Left lung (tissue), 10 donors: Measurements from ENCODE around the gene MEFV. TPM values are rescaled to one million over a fixed set of nuclear protein-coding genes. Genes with fewer than 3 reads are reported as not detected.

Experiments
- ATAC-seq: fragments of 200-7000 bp; cut with Tn5 transposase; one replicate; pipeline ENCODE4 v1.9.1; 2020; ENCODE audit warnings: moderate library complexity
- DNase-seq, 4 donors: peaks; one replicate each; pipeline ENCODE4 v3.0.0-alpha.2; 2013 to 2020
- H3K27ac ChIP-seq, 2 donors: fragments of 200-600 bp; sonication (generic) in 1 of 2; one replicate each; pipeline versions ENCODE4 v1.5.0 to v1.8.0; 2020 to 2021
- H3K27me3 ChIP-seq, 2 donors: fragments of 200-600 bp; sonication (generic) in 1 of 2; one replicate each; pipeline versions ENCODE4 v1.5.0 to v1.8.0; 2020 to 2021
- H3K36me3 ChIP-seq, 2 donors: fragments of 200-600 bp; sonication (generic) in 1 of 2; one replicate each; pipeline versions ENCODE4 v1.5.0 to v1.8.0; 2020 to 2021
- H3K4me1 ChIP-seq, 2 donors: fragments of 200-600 bp; one replicate each; pipeline ENCODE4 v1.8.0; 2021
- H3K4me3 ChIP-seq, 2 donors: fragments of 200-600 bp; sonication (generic) in 1 of 2; one replicate each; pipeline versions ENCODE4 v1.5.0 to v1.8.0; 2020 to 2021; ENCODE audit warnings: mild to moderate bottlenecking in 1 of 2
- H3K9me3 ChIP-seq, 2 donors: fragments of 200-600 bp; sonication (generic) in 1 of 2; one replicate each; pipeline versions ENCODE4 v1.5.0 to v1.8.0; 2020 to 2021
- CTCF ChIP-seq, 2 donors: fragments of 200-600 bp; sonication (generic) in 1 of 2; IDR thresholded peaks; one replicate each; pipeline versions ENCODE4 v1.5.0 to v1.8.0; 2021; ENCODE audit warnings: antibody characterized with exemption in 2 of 2
- intact Hi-C, 2 donors: fragments of 100-400 bp; cut with DNase I; formaldehyde crosslinking; loops; one replicate each; pipeline versions ENCODE4 v1.11.2 to v1.14.2; 2022
- polyA plus RNA-seq, 6 donors: library from polyadenylated mRNA; unstranded; fragments of 120-200 nt; gene quantifications; one replicate each; pipeline ENCODE4 v1.2.1, GENCODE V29; 2013; ENCODE audit not compliant: insufficient read length in 6 of 6
- total RNA-seq, 2 donors: library from RNA; stranded (reverse); fragmentation: NEBNext Ultra II Directional; extraction: Animal tissue kit (Norgen Biotek cat#: 25700); gene quantifications; one replicate each; pipeline ENCODE4 v1.2.1, GENCODE V29; 2021
- donor health status: DM: no; HTN: yes; CAD: no.
- donor health status: DM: no; HTN: no; CAD: no.

Gene MEFV
- total and polyA plus RNA-seq, 8 donors = 0.43 to 21.4 (median 0.72) TPM

GRCh38 chr16:3241761-3242160 is 14.7 kb downstream of the MEFV start:
- no peak for ATAC-seq
- H3K4me1 ChIP-seq = peaks cover 0 to 22% of the 10 kb centered on the region in 2 donors
- H3K36me3 ChIP-seq = peaks cover 0 to 35% of the 10 kb centered on the region in 2 donors
- intact Hi-C loops = no loop called here
- H3K4me3 ChIP-seq = no peak overlapping the region
- no peak overlapping the region for H3K27ac ChIP-seq
- no peak for DNase-seq
- no peaks in the 10 kb centered on the region for H3K27me3 ChIP-seq
- no peaks in the 10 kb centered on the region for H3K9me3 ChIP-seq
- no peak for TF ChIP-seq CTCF (IDR thresholded peaks at IDR 0.05)

DNA sequence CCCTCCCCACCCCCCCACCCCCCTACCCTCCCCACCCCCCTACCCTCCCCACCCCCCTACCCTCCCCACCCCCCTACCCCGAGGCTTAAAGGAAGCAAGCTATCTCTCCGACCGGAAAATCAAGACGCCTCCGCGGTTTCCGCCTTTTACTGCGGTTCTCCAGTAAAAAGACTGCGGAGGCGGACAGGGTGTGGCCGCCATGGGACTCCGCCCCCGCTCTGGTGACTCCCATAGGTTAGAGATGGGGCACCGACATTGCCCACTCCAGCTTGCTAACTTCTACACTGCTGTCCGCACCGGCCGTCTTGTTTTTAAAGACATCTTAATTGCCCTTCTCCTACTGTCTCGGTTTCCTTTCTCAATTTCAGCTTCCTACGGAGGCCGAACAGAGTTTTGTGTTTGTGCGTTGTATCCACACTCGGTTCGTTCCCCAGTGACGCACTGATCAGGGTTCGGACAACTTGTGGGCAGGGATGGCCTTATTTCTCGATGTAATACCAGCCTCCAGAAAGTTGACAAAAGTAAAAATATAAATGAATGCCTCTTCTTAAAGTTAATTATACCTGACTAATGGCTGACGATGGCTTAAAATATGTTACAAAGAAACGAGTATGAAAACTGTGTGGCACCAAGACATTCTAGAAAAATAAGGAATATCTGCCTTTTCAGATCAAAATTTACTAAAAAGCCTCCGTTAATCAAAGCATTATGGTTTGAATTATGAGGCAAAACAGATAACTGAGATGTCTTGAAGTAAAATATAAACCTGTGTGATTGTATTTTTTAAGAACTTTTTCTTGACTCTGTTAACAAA is 20.4 kb downstream of the MEFV start:
- no peak for TF ChIP-seq CTCF (IDR thresholded peaks at IDR 0.05)
- no peak for ATAC-seq
- Histone ChIP-seq H3K4me1 (peaks cover 7 to 16% of the 10 kb centered on the region in 2 donors), H3K4me3 (no peak overlapping the region), H3K36me3 (peaks cover 0 to 26% of the 10 kb centered on the region in 2 donors), H3K9me3 (peaks cover 0 to 3% of the 10 kb centered on the region in 2 donors), H3K27me3 (no peaks in the 10 kb centered on the region), H3K27ac (peak overlapping the region in 1 of 2 donors; percentile 15)
- intact Hi-C loops = no loop called here
- peak in 2 of 4 donors; percentile 73 to 87 for DNase-seq

GRCh38 chr16:3234857-3235561 is 21.4 kb downstream of the MEFV start, which contains the start of gene ZNF200:
Gene ZNF200, minus strand, starts transcription at chr16:3235158. Its CDS starts 1,403 bp downstream, at chr16:3233755.
- ATAC-seq (peak; percentile 99), DNase-seq (peak; percentile 96 to 99 (median 97))
- Histone ChIP-seq H3K4me1 (peaks cover 7 to 16% of the 10 kb centered on the region in 2 donors), H3K9me3 (peaks cover 0 to 13% of the 10 kb centered on the region in 2 donors), H3K36me3 (peaks cover 0 to 32% of the 10 kb centered on the region in 2 donors), H3K27me3 (no peaks in the 10 kb centered on the region), H3K27ac (peak within 1 kb of the TSS; percentile 97 to 98), H3K4me3 (peak within 1 kb of the TSS; percentile 81 to 94)
- intact Hi-C loops = no loop called here
- no peak for TF ChIP-seq CTCF (IDR thresholded peaks at IDR 0.05)

DNA sequence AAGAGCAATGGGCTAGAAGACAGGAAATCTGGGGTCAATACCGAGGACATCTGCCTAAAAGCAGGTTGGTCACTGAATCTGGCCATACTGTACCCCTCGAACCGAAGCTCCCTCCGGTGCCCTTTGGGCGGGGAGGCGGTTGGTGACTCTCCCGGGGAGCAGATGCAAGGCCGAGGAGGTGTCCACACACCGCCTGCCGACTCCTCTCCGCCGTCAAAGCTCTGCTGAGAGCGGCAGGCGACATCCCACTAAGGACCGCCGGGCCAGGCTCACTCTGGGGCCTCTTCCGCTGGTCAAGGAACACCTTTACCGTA is 21.9 kb downstream of the MEFV start:
- Histone ChIP-seq H3K27me3 (no peaks in the 10 kb centered on the region), H3K36me3 (peaks cover 0 to 37% of the 10 kb centered on the region in 2 donors), H3K4me3 (peak overlapping the region; percentile 81 to 94), H3K27ac (peak overlapping the region; percentile 97 to 98), H3K4me1 (peaks cover 7 to 16% of the 10 kb centered on the region in 2 donors), H3K9me3 (peaks cover 0 to 18% of the 10 kb centered on the region in 2 donors)
- DNase-seq (no peak), ATAC-seq (no peak)
- no peak for TF ChIP-seq CTCF (IDR thresholded peaks at IDR 0.05)
- intact Hi-C loops = no loop called here

- Histone ChIP-seq H3K4me3 (no peak overlapping the region), H3K27me3 (no peaks in the 10 kb centered on the region), H3K36me3 (peaks cover 14 to 71% of the 10 kb centered on the region in 2 donors), H3K27ac (no peak overlapping the region), H3K9me3 (peaks cover 22 to 93% of the 10 kb centered on the region in 2 donors), H3K4me1 (no peaks in the 10 kb centered on the region)
- DNase-seq (no peak), ATAC-seq (no peak)
- intact Hi-C loops = no loop called here
- TF ChIP-seq CTCF (IDR thresholded peaks at IDR 0.05) = no peak
These were observed 32.4 kb downstream of the MEFV start for GRCh38 chr16:3223913-3224515.
